Muscle of leg (tissue), 11 donors: ENCODE results near the gene BTBD9. TPM values are rescaled to one million over a fixed set of nuclear protein-coding genes. Genes with fewer than 3 reads are reported as not detected.

Experiments used
- DNase-seq: peaks from one replicate; pipeline ENCODE4 v3.0.0; 2013
- H3K27ac ChIP-seq: one replicate; pipeline ENCODE4 v1.5.1; 2013; ENCODE audit warnings: mild to moderate bottlenecking, low read length, control low read depth
- H3K27me3 ChIP-seq: one replicate; pipeline ENCODE4 v1.6.1; 2013; ENCODE audit warnings: low read length; ENCODE audit not compliant: control insufficient read depth, insufficient read depth
- H3K36me3 ChIP-seq: one replicate; pipeline ENCODE4 v1.6.1; 2013; ENCODE audit warnings: low read length; ENCODE audit not compliant: control insufficient read depth, insufficient read depth
- H3K4me1 ChIP-seq: one replicate; pipeline ENCODE4 v1.6.1; 2013; ENCODE audit warnings: low read length; ENCODE audit not compliant: control insufficient read depth, insufficient read depth
- H3K4me3 ChIP-seq: one replicate; pipeline ENCODE4 v1.5.1; 2013; ENCODE audit warnings: low read length, control low read depth
- H3K9me3 ChIP-seq: replicated peaks from 2 replicates; pipeline ENCODE4 v1.6.1; 2013; ENCODE audit warnings: low read depth, low read length; ENCODE audit not compliant: control insufficient read depth
- WGBS: methylation state at CpG from one replicate; pipeline ENCODE4 v1.1.5; 2013; ENCODE audit warnings: missing lambda C conversion rate; ENCODE audit not compliant: insufficient coverage; 5-methylcytosine and 5-hydroxymethylcytosine counted together
- polyA plus RNA-seq, 8 donors: library from polyadenylated mRNA; unstranded; fragments of 120-200 nt; gene quantifications; one replicate each; pipeline versions ENCODE4 v1.2.1 to v1.2.3, GENCODE V29; 2013; ENCODE audit warnings: inconsistent platforms in 1 of 8, low replicate concordance in 1 of 8; ENCODE audit not compliant: insufficient read length in 8 of 8, insufficient read depth in 1 of 8
- total RNA-seq: library from RNA; stranded (reverse); fragments of 120-200 nt; gene quantifications from one replicate; pipeline ENCODE4 v1.2.4, GENCODE V29; 2013

The BTBD9 gene
- total and polyA plus RNA-seq, 9 donors: 6.5 to 10.5 (median 8.2) TPM

- Histone ChIP-seq H3K27ac (no peak overlapping the region), H3K27me3 (no peaks in the 10 kb centered on the region)
- WGBS: 69% methylated on average over 3 of the region's 5 CpGs
Observed at GRCh38 chr6:38192487-38192886, 447.2 kb downstream of the BTBD9 start.

GRCh38 chr6:38192011-38192410 lies 447.7 kb downstream of the BTBD9 start:
- no peak overlapping the region for H3K4me3 ChIP-seq
- WGBS: 74% methylated on average over 8 of the region's 9 CpGs

More at GRCh38 chr6:38192487-38192886, 447.2 kb downstream of the BTBD9 start:
- no peaks in the 10 kb centered on the region for H3K9me3 ChIP-seq
- H3K4me1 ChIP-seq: peaks cover 15% of the 10 kb centered on the region
- DNase-seq: no peak
- H3K36me3 ChIP-seq: no peaks in the 10 kb centered on the region
- no peak overlapping the region for H3K4me3 ChIP-seq

GRCh38 chr6:38191418-38191817 lies 448.3 kb downstream of the BTBD9 start:
- H3K27me3 ChIP-seq: no peaks in the 10 kb centered on the region
- WGBS: 80% methylated on average over 7 of the region's 9 CpGs
- no peak overlapping the region for H3K4me3 ChIP-seq
- no peak overlapping the region for H3K27ac ChIP-seq
- no peak for DNase-seq
- H3K4me1 ChIP-seq: peaks cover 15% of the 10 kb centered on the region
- H3K9me3 ChIP-seq: no peaks in the 10 kb centered on the region
- no peaks in the 10 kb centered on the region for H3K36me3 ChIP-seq

More at GRCh38 chr6:38192011-38192410, 447.7 kb downstream of the BTBD9 start:
- Histone ChIP-seq H3K9me3 (no peaks in the 10 kb centered on the region), H3K27me3 (no peaks in the 10 kb centered on the region), H3K27ac (no peak overlapping the region), H3K36me3 (no peaks in the 10 kb centered on the region), H3K4me1 (peaks cover 15% of the 10 kb centered on the region)
- no peak for DNase-seq

GRCh38 chr6:38188677-38189335 lies 450.9 kb downstream of the BTBD9 start:
- 94% methylated on average over 12 of the region's 14 CpGs for WGBS
- H3K4me3 ChIP-seq: no peak overlapping the region
- no peak for DNase-seq
- peaks cover 10% of the 10 kb centered on the region for H3K4me1 ChIP-seq
- no peaks in the 10 kb centered on the region for H3K27me3 ChIP-seq
- H3K36me3 ChIP-seq: no peaks in the 10 kb centered on the region
- H3K9me3 ChIP-seq: no peaks in the 10 kb centered on the region
- H3K27ac ChIP-seq: no peak overlapping the region

- peak; percentile 32 for DNase-seq
- H3K4me1 ChIP-seq: peaks cover 8% of the 10 kb centered on the region
Observed at GRCh38 chr6:38187811-38188590, 451.7 kb downstream of the BTBD9 start.

DNA sequence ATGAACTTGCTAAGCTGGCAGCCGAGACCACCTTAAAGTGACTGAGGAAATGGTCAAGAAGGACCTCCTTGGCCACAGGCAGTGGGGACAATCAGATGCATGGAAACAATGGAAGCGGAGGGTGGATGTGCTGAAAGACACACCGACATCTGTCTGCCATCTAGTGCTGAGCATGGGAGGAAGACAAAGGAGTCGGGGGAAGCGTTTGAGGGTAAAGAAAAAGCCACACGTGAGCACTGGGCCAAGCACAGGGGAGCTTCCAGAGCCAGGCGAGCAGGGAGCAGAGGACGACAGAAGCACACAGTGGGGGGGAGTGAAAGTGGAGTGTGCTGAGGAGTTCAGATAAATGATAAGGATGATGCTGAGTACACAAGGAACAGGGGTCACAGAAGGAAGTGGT lies 452.4 kb downstream of the BTBD9 start:
- Histone ChIP-seq H3K27me3 (no peaks in the 10 kb centered on the region), H3K4me3 (no peak overlapping the region), H3K9me3 (no peaks in the 10 kb centered on the region), H3K36me3 (no peaks in the 10 kb centered on the region), H3K27ac (no peak overlapping the region), H3K4me1 (peaks cover 8% of the 10 kb centered on the region)
- DNase-seq: no peak
- WGBS: 41% methylated on average over 8 of the region's 8 CpGs

More at GRCh38 chr6:38187811-38188590, 451.7 kb downstream of the BTBD9 start:
- H3K27me3 ChIP-seq: no peaks in the 10 kb centered on the region
- WGBS: 50% methylated on average over 16 of the region's 20 CpGs
- no peak overlapping the region for H3K27ac ChIP-seq
- H3K4me3 ChIP-seq: no peak overlapping the region
- no peaks in the 10 kb centered on the region for H3K9me3 ChIP-seq
- H3K36me3 ChIP-seq: no peaks in the 10 kb centered on the region

DNA sequence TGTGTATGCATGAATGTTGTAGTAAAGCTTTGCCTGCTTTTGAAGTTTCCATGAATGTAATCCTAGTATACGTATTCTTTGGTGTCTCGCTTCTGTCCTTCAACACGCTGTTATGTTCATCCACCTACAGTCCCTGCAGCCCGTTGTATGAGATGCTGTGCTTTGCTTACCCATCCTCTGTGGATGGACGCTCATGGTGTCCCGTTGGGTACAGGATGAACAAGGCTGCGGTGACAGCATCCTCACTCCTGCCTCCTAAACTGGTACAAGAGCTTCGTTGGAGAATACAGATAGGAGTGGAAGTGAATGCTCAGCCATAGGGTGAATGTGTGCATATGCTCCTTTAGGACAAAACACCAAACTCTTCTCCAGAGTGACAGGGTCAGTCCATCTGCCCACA lies 454.0 kb downstream of the BTBD9 start:
- no peak overlapping the region for H3K4me3 ChIP-seq
- H3K36me3 ChIP-seq: no peaks in the 10 kb centered on the region
- WGBS: 96% methylated on average over 6 of the region's 8 CpGs
- H3K4me1 ChIP-seq: peaks cover 8% of the 10 kb centered on the region
- H3K9me3 ChIP-seq: no peaks in the 10 kb centered on the region
- no peak overlapping the region for H3K27ac ChIP-seq
- H3K27me3 ChIP-seq: no peaks in the 10 kb centered on the region
- DNase-seq: no peak

- peaks cover 8% of the 10 kb centered on the region for H3K4me1 ChIP-seq
- H3K27ac ChIP-seq: no peak overlapping the region
- H3K4me3 ChIP-seq: no peak overlapping the region
- 92% methylated on average over 6 of the region's 6 CpGs for WGBS
- no peak for DNase-seq
- no peaks in the 10 kb centered on the region for H3K36me3 ChIP-seq
- no peaks in the 10 kb centered on the region for H3K27me3 ChIP-seq
- no peaks in the 10 kb centered on the region for H3K9me3 ChIP-seq
Observed at GRCh38 chr6:38185244-38185643, 454.5 kb downstream of the BTBD9 start.

DNA sequence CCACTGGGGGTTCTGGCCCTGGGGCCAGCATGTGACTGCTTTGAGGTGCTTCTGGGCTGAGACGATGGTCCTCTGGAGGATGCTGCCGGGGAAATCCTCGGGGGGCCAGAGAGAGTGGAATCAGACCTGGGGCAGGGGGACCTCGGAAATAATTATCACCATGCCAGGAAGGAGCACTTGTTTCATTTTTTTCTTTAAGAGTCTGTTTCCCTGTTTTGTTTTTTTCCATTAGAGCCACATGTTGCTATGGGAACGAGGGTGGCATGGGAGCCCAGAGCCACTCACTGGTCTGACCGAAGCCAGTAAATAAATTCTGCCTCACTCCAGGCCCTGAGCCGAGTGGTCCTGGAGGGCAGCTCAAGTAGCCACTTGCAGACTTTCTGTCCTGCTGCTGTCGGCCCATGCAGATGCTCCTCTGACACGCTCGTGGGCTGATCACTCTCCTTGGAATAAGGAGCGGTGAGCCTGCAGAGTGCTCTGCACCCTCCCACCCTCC lies 455.1 kb downstream of the BTBD9 start:
- Histone ChIP-seq H3K27ac (no peak overlapping the region), H3K4me3 (no peak overlapping the region), H3K4me1 (peaks cover 8% of the 10 kb centered on the region), H3K36me3 (no peaks in the 10 kb centered on the region), H3K27me3 (no peaks in the 10 kb centered on the region), H3K9me3 (no peaks in the 10 kb centered on the region)
- 71% methylated on average over 9 of the region's 11 CpGs for WGBS
- DNase-seq: no peak

DNA sequence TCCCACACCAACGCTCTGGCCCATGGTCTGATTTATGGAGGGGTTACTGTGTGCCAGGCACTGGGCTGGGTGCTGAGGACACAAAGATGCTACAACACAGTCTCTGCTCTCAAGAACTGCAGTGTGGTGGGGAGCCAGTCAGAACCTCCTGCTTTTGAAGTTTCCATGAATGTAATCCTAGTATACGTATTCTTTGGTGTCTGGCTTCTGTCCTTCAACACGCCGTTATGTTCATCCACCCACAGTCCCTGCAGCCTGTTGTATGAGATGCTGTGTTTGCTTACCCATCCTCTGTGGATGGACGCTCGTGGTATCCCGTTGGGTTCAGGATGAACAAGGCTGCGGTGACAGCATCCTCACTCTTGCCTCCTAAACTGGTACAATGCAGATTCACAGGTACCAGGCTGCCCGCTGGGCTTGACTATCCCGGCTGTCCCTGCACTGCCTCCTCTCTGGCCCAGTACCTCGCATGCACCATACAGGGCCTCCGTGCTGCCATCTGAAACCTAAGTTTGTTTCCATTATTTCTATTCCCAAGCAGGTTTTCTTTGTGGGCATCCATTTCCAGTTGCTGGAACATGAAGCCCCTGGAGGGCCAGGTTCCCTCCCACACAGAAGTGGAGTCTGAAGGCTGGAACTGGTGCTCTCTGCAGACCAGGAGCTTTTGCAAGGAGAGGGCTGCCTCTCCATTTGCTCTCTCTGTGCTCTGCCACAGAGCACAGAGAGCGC lies 455.7 kb downstream of the BTBD9 start:
- Histone ChIP-seq H3K27ac (no peak overlapping the region), H3K4me3 (no peak overlapping the region), H3K36me3 (no peaks in the 10 kb centered on the region), H3K9me3 (no peaks in the 10 kb centered on the region), H3K4me1 (peaks cover 8% of the 10 kb centered on the region), H3K27me3 (no peaks in the 10 kb centered on the region)
- 80% methylated on average over 10 of the region's 13 CpGs for WGBS
- no peak for DNase-seq
